HL-60 (cell line): ENCODE data around the gene ASPRV1.

Experiments
- DNase-seq, 2 experiments: peaks; one replicate each; pipeline ENCODE4 v3.0.0-alpha.2; 2010 to 2020; ENCODE audit warnings: low read depth in 1 of 2, low spot score in 1 of 2
- H3K27ac ChIP-seq: fragments of 250-450 bp; sonication (Bioruptor Pico); replicated peaks from 2 replicates; pipeline ENCODE4 v1.5.1; 2020; ENCODE audit warnings: mild to moderate bottlenecking, moderate library complexity
- H3K27me3 ChIP-seq: fragments of 250-450 bp; sonication (Bioruptor Pico); 2 replicates; pipeline ENCODE4 v1.5.1; 2021; ENCODE audit warnings: mild to moderate bottlenecking, moderate library complexity; ENCODE audit not compliant: insufficient read depth, poor library complexity, severe bottlenecking
- H3K4me3 ChIP-seq: replicated peaks from 2 replicates; pipeline ENCODE4 v1.5.1; 2011; ENCODE audit warnings: mild to moderate bottlenecking, control low read depth, low read length; ENCODE audit not compliant: insufficient read depth
- CTCF ChIP-seq: IDR thresholded peaks from one replicate; pipeline ENCODE4 v1.5.1; 2011; ENCODE audit warnings: low read length, control low read depth, inconsistent platforms; ENCODE audit not compliant: insufficient read depth
- GABPA ChIP-seq: IDR thresholded peaks from 2 replicates; pipeline ENCODE4 v1.6.1; 2012; ENCODE audit warnings: low read depth
- POLR2AphosphoS5 ChIP-seq: IDR thresholded peaks from 2 replicates; pipeline ENCODE4 v1.6.1; 2012; ENCODE audit warnings: low read depth
- SPI1 ChIP-seq: IDR thresholded peaks from 2 replicates; pipeline ENCODE4 v1.6.1; 2012; ENCODE audit warnings: low read depth, mild to moderate bottlenecking, borderline replicate concordance
- TF ChIP-seq, protein P1 (sequence below): IDR thresholded peaks from 2 replicates; pipeline ENCODE4 v1.6.1; 2012; ENCODE audit warnings: low read depth; ENCODE audit not compliant: insufficient replicate concordance

Gene ASPRV1

GRCh38 chr2:69933254-69933828 lies 28.1 kb downstream of the ASPRV1 start:
- Histone ChIP-seq H3K27ac (no peak overlapping the region), H3K27me3 (no peaks in the 10 kb centered on the region), H3K4me3 (no peak overlapping the region)
- TF ChIP-seq GABPA (no peak), SPI1 (peak; percentile 66)
- peak in 1 of 2 experiments; percentile 64 for DNase-seq

- Histone ChIP-seq H3K27me3 (no peaks in the 10 kb centered on the region), H3K27ac (no peak overlapping the region), H3K4me3 (no peak overlapping the region)
- TF ChIP-seq CTCF (no peak), SPI1 (no peak), GABPA (no peak), POLR2AphosphoS5 (no peak)
- TF ChIP-seq, protein P1, sequence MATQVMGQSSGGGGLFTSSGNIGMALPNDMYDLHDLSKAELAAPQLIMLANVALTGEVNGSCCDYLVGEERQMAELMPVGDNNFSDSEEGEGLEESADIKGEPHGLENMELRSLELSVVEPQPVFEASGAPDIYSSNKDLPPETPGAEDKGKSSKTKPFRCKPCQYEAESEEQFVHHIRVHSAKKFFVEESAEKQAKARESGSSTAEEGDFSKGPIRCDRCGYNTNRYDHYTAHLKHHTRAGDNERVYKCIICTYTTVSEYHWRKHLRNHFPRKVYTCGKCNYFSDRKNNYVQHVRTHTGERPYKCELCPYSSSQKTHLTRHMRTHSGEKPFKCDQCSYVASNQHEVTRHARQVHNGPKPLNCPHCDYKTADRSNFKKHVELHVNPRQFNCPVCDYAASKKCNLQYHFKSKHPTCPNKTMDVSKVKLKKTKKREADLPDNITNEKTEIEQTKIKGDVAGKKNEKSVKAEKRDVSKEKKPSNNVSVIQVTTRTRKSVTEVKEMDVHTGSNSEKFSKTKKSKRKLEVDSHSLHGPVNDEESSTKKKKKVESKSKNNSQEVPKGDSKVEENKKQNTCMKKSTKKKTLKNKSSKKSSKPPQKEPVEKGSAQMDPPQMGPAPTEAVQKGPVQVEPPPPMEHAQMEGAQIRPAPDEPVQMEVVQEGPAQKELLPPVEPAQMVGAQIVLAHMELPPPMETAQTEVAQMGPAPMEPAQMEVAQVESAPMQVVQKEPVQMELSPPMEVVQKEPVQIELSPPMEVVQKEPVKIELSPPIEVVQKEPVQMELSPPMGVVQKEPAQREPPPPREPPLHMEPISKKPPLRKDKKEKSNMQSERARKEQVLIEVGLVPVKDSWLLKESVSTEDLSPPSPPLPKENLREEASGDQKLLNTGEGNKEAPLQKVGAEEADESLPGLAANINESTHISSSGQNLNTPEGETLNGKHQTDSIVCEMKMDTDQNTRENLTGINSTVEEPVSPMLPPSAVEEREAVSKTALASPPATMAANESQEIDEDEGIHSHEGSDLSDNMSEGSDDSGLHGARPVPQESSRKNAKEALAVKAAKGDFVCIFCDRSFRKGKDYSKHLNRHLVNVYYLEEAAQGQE = no peak
- no peak for DNase-seq
These were observed 28.9 kb downstream of the ASPRV1 start for GRCh38 chr2:69932596-69932922.

DNA sequence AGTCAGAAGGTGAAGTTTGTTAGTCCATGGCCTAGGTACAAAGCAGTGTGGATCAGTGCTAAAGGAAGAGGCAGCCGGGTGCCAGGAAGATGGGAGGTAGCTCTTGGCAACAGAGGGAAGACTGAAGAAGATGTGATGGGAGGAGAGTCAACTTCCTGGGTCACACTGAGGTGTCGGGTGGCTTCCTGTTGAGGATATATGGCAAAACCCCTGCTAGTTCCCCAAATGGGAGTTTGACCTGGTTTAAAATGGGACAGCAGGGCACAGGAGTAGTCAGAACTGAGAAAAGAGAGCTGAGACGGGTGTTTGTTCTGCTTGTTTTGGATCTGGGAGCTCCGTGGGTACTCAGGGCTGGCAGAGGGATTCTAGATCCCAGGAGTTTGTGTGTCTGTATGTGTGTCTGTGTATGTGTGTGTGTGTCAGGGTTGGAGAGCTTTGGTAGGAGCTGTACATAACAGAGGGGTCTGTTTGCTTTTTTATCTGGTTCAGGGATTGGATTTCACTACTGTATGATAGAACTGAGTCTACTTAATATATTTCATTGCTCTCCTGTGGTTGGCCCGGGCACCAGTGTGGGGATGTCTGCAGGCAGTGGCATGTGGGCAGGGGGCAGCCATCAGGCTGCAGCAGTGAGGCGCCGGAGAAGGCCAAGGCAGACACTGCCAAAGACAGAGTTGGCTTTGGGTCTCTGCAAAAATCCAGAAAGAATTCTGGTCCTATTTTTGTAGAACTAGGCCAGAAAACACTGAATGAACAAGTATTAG lies 29.4 kb downstream of the ASPRV1 start:
- H3K4me3 ChIP-seq = no peak overlapping the region
- DNase-seq = peak in 1 of 2 experiments; percentile 55
- H3K27me3 ChIP-seq = no peaks in the 10 kb centered on the region
- H3K27ac ChIP-seq = peak overlapping the region; percentile 4; the same call in 1 of the 2 replicates
- TF ChIP-seq POLR2AphosphoS5 (no peak), SPI1 (no peak), CTCF (no peak), GABPA (no peak)
- TF ChIP-seq, protein P1 = no peak

GRCh38 chr2:69926849-69927515 lies 34.4 kb downstream of the ASPRV1 start:
- no peak overlapping the region for H3K27ac ChIP-seq
- peak; percentile 85 to 92 for DNase-seq
- no peak overlapping the region for H3K4me3 ChIP-seq
- H3K27me3 ChIP-seq = no peaks in the 10 kb centered on the region
- no peak for TF ChIP-seq CTCF
- TF ChIP-seq SPI1 = no peak
- TF ChIP-seq GABPA = 0 out of 2 replicates have a peak, but pooled peaks have one; percentile 32
- peak; percentile 65; the same call in 1 of the 2 replicates for TF ChIP-seq POLR2AphosphoS5
- TF ChIP-seq, protein P1 = no peak
